ENCODE measurements around the gene TCF7L2.

- no peak for TF ChIP-seq CTCF (IDR thresholded peaks at IDR 0.05)
- TF ChIP-seq POLR2A (IDR thresholded peaks at IDR 0.05) = no peak
Measured at GRCh38 chr10:113069595-113069994, 119.5 kb downstream of the TCF7L2 start.
